H1 (cell line): ENCODE data around the gene RPRM. TPM values are rescaled to one million over a fixed set of nuclear protein-coding genes. Genes with fewer than 3 reads are reported as not detected.

Experiments used
- BACH1 ChIP-seq: IDR thresholded peaks from 2 replicates; pipeline ENCODE4 v1.6.1; 2012; ENCODE audit warnings: low read length, improper control_type of control experiment
- BCL11A ChIP-seq, 2 experiments: IDR thresholded peaks; one replicate each; pipeline ENCODE4 v1.6.1; 2011; ENCODE audit warnings: low read depth in 2 of 2, low read length in 2 of 2, mild to moderate bottlenecking in 2 of 2
- CHD7 ChIP-seq: fragments of 300-600 bp; sonication (generic); IDR thresholded peaks from 2 replicates; pipeline ENCODE4 v1.7.1; 2012; ENCODE audit warnings: low read length, moderate library complexity, mild to moderate bottlenecking, inconsistent platforms; ENCODE audit not compliant: insufficient replicate concordance
- FOSL1 ChIP-seq: IDR thresholded peaks from 2 replicates; pipeline ENCODE4 v1.6.1; 2011; ENCODE audit warnings: mild to moderate bottlenecking, low read depth, low read length, moderate library complexity; ENCODE audit not compliant: insufficient read depth
- JUN ChIP-seq: IDR thresholded peaks from 2 replicates; pipeline ENCODE4 v1.6.1; 2011; ENCODE audit warnings: low read depth, mild to moderate bottlenecking, improper control_type of control experiment, low read length
- POLR2AphosphoS5 ChIP-seq: IDR thresholded peaks from 2 replicates; pipeline ENCODE4 v1.6.1; 2011; ENCODE audit warnings: low read depth, low read length
- POU5F1 ChIP-seq: IDR thresholded peaks from 2 replicates; pipeline ENCODE4 v1.6.1; 2011; ENCODE audit warnings: low read depth, mild to moderate bottlenecking, low read length, moderate library complexity
- SRF ChIP-seq: IDR thresholded peaks from 2 replicates; pipeline ENCODE4 v1.6.1; 2011; ENCODE audit warnings: mild to moderate bottlenecking, low read depth, low read length, moderate library complexity
- TBP ChIP-seq: IDR thresholded peaks from 2 replicates; pipeline ENCODE4 v1.6.1; 2011; ENCODE audit warnings: low read depth, low read length, improper control_type of control experiment
- TEAD4 ChIP-seq: IDR thresholded peaks from 2 replicates; pipeline ENCODE4 v1.6.1; 2012; ENCODE audit warnings: low read depth, low read length, inconsistent platforms, mixed read lengths
- YY1 ChIP-seq: IDR thresholded peaks from 2 replicates; pipeline ENCODE4 v1.6.1; 2011; ENCODE audit warnings: low read depth, mild to moderate bottlenecking, low read length
- polyA plus RNA-seq, 7 experiments: library from polyadenylated mRNA; depleted of rRNA in 3 of 7; stranded (reverse) in 5 of 7; unstranded in 2 of 7; fragments of >200 nt in 5 of 7; fragments of 200-250 nt in 2 of 7; gene quantifications; 1 replicate in 5 of 7; 2 replicates in 1 of 7; 4 replicates in 1 of 7; pipeline versions ENCODE4 v1.2.1 to v1.2.3, GENCODE V29; 2011 to 2013; ENCODE audit warnings: missing spikeins in 2 of 7, mixed read lengths in 2 of 7
- total RNA-seq: library from RNA; stranded (reverse); fragmentation: NEBNext Ultra II Directional; extraction: Animal tissue kit (Norgen Biotek cat#: 25700); gene quantifications from 2 replicates; pipeline ENCODE4 v1.2.1, GENCODE V29; 2021

RPRM gene
- total and polyA plus RNA-seq, 2 of the 8 experiments (the other 6 are each of a cell fraction or from before 2014, with no cell fraction given) = 11.0 to 16.3 TPM

- TF ChIP-seq CHD7 (no peak), TBP (no peak), POU5F1 (no peak), YY1 (no peak), FOSL1 (no peak), POLR2AphosphoS5 (no peak), BCL11A (IDR thresholded peaks at IDR 0.05; ENCODE audit: low read depth in 2 of 2, low read length in 2 of 2) (no peak), TEAD4 (no peak), JUN (no peak), SRF (no peak), BACH1 (no peak)
Measured at GRCh38 chr2:153474407-153474806, 4.2 kb downstream of the RPRM start (continued).
